Measurements from ENCODE around the gene NRAS.

GRCh38 chr1:114703242-114703641 lies 13.3 kb downstream of the NRAS start:
- no peak for TF ChIP-seq POLR2A (IDR thresholded peaks at IDR 0.05)
- TF ChIP-seq CTCF (IDR thresholded peaks at IDR 0.05) = no peak

Data from body of pancreas (tissue), 4 donors.